GM18499 (cell line): ENCODE data around the gene LYSET.
"Not testable (repeated sequence)": the region's sequence is repeated elsewhere in the genome, so short reads cannot be mapped to it uniquely, and the experiment has no call there.

Source experiments
- ATAC-seq: cut with Tn5 transposase; IDR thresholded peaks from one replicate; pipeline ENCODE4 v1.9.1; 2021; ENCODE audit warnings: moderate number of reproducible peaks; ENCODE audit not compliant: insufficient read depth, unreplicated experiment

LYSET gene

GRCh38 chr14:93165271-93166265 lies 19.5 kb upstream of the LYSET start:
- not testable (repeated sequence) for ATAC-seq

GRCh38 chr14:93168610-93169009 lies 16.5 kb upstream of the LYSET start:
- ATAC-seq: not testable (repeated sequence)

- not testable (repeated sequence) for ATAC-seq
These were observed 15.5 kb upstream of the LYSET start for GRCh38 chr14:93169619-93170018.

GRCh38 chr14:93170141-93170540 lies 15.0 kb upstream of the LYSET start:
- ATAC-seq: not testable (repeated sequence)

GRCh38 chr14:93171376-93171775 lies 13.7 kb upstream of the LYSET start:
- ATAC-seq: no peak

- ATAC-seq: no peak
These were observed 11.1 kb upstream of the LYSET start for GRCh38 chr14:93173943-93174395.

GRCh38 chr14:93174731-93175130 lies 10.4 kb upstream of the LYSET start:
- not testable (repeated sequence) for ATAC-seq

GRCh38 chr14:93175492-93175891 lies 9.6 kb upstream of the LYSET start:
- no peak for ATAC-seq

- ATAC-seq: no peak
These were observed 1.4 kb upstream of the LYSET start for GRCh38 chr14:93183596-93184317.

- no peak for ATAC-seq
These were observed 218 bp downstream of the LYSET start for GRCh38 chr14:93185349-93185720.

- no peak for ATAC-seq
These were observed 1.3 kb downstream of the LYSET start for GRCh38 chr14:93186466-93186865.

GRCh38 chr14:93186956-93187355 lies 1.8 kb downstream of the LYSET start:
- no peak for ATAC-seq

GRCh38 chr14:93195316-93195999 lies 10.3 kb downstream of the LYSET start:
- no peak for ATAC-seq

- ATAC-seq: no peak
These were observed 13.9 kb downstream of the LYSET start for GRCh38 chr14:93199031-93199430.

- ATAC-seq: no peak
These were observed 15.4 kb downstream of the LYSET start for GRCh38 chr14:93200553-93200952.

- ATAC-seq: no peak
These were observed 16.1 kb downstream of the LYSET start for GRCh38 chr14:93201155-93201704.

GRCh38 chr14:93206793-93207467 lies 21.8 kb downstream of the LYSET start, which contains the start of the genes GON7 and UBR7:
GON7 (minus strand) TSS chr14:93207065; CDS start chr14:93207037, 28 bp downstream.
UBR7 (plus strand) TSS chr14:93207256; CDS start chr14:93207292, 36 bp downstream.
- ATAC-seq: peak; percentile 54

GRCh38 chr14:93207468-93208308 lies 22.6 kb downstream of the LYSET start:
- peak; percentile 10 for ATAC-seq

GRCh38 chr14:93212432-93212831 lies 27.3 kb downstream of the LYSET start:
- peak; percentile 69 for ATAC-seq
